ENCODE data around the gene FGF12.

The FGF12 gene

DNA sequence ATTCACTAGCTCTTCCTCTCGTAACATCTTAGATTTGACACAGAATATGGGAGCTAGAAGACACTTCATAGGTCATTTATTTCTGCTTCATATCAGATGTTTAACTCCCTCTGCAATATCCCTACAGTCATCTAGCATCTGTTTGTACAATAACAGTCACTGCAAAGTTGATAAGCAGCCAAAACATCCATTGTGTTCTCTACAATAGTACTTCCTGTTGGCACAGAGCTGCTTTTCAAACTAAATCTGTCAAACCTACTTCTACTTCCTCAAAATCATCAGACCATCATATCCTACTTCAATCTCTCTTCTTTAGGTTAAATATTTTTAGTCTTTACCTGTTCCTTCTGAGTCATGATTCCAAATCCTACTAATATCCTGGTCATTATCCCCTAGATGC lies 233.2 kb downstream of the FGF12 start:
- no peak for DNase-seq (ENCODE audit: low read depth)

DNA sequence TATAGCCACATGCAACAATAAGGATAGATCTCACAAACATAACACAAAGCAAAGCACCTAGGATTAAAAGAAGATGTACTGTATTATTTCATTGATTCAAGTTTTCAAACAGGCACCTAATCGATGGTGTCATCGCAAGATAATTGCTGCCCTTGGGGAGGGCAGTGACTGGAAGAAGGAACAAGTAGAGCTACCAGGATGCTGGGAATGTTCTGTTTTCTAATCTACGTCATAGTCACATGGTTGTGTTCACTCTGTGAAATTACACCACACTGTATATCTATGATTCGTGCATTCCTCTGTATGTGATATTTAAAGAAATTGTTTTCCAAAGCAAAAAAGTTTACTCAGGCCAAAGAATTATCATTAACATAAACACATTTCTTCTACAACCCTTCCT lies 236.6 kb downstream of the FGF12 start:
- no peak for DNase-seq (ENCODE audit: low read depth)

DNA sequence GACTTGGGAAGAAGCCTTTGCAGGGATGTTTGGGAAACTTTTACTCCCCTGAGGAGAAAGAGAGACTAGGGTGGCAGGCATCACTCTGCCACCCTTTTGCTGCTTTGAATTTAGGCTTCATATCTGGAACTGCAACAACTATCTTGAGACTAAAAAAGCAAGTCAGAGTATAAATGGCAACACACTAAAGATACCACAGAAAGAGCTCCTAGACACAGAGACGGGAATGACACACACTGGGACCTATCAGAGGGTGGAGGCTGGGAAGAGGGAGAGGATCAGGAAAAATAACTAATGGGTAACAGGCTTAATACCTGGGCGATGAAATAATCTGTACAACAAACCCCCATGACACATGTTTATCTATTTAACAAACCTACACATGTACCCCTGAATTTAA lies 237.8 kb downstream of the FGF12 start:
- DNase-seq (ENCODE audit: low read depth): no peak

DNA sequence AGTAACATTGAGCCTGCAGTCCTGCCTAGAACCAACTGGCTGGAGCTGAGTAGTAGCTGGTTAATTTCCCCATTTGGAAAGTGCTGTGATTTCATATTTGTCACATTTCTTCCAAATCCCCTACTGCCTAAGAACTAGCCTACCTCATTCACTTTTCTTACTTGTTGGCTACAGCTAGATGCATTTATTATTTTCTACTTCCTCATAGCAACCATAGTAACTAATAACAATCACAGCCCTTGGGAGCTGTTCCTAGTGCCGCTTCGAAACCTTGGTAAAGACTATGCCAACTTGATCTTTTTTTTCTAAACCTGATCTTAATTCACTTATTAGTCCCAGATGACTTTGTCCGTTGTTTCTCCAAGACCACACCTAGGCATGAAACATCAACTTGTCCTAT lies 240.3 kb downstream of the FGF12 start:
- DNase-seq (ENCODE audit: low read depth): no peak

DNA sequence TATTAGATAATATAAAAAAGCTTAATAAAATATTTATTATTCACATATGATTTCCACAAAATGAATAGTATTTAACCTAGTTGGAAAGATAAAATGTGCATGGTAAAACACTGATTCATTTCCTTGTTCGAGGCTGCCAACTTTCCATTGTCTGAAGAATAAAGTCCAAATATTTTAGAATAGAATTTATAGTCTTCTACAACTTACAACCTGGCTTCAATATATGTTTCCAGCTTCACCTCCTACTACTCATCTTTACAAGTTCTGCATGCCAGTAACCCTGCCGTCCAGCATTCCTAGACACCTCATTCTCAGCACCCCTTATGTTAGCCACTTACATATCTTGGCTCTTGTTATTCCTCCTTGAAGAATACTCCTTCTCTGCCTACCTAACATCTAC lies 244.5 kb downstream of the FGF12 start:
- no peak for DNase-seq (ENCODE audit: low read depth)

DNA sequence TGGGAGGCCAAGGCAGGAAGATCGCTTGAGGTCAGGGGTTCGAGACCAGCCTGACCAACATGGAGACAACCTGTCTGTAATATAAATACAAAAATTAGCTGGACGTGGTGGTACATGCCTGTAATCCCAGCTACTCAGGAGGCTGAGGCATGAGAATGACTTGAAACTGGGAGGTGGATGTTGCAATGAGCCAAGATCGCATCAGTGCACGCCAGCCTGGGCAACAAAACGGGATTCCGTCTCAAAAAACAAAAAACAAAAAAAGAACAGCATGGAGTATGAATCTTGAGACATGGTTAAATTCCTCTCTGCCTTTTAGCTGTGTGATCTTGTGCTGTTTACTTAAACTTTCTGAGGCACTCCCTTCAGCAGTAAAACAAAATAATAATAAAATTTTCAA lies 244.9 kb downstream of the FGF12 start:
- peak; percentile 4 for DNase-seq (ENCODE audit: low read depth)

DNA sequence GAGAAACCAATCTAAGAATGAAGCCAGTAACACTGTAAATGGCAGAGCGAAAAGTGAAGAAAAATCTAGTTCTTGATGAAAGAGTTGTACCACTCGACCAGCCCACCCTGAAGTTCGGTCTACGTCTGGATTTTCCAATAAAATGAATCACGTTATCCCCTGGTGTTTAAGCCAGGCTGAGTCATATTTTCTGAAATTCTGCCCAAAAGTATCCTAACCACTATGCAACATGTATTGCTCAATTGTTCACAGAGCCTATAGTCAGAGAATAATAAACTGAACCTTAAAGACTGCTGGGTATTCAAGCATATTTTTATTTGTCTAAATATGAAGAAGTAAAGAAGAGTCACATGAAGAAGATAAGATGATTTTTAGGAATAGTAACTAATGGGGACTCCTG lies 245.7 kb downstream of the FGF12 start:
- peak; percentile 50 for DNase-seq (ENCODE audit: low read depth)

DNA sequence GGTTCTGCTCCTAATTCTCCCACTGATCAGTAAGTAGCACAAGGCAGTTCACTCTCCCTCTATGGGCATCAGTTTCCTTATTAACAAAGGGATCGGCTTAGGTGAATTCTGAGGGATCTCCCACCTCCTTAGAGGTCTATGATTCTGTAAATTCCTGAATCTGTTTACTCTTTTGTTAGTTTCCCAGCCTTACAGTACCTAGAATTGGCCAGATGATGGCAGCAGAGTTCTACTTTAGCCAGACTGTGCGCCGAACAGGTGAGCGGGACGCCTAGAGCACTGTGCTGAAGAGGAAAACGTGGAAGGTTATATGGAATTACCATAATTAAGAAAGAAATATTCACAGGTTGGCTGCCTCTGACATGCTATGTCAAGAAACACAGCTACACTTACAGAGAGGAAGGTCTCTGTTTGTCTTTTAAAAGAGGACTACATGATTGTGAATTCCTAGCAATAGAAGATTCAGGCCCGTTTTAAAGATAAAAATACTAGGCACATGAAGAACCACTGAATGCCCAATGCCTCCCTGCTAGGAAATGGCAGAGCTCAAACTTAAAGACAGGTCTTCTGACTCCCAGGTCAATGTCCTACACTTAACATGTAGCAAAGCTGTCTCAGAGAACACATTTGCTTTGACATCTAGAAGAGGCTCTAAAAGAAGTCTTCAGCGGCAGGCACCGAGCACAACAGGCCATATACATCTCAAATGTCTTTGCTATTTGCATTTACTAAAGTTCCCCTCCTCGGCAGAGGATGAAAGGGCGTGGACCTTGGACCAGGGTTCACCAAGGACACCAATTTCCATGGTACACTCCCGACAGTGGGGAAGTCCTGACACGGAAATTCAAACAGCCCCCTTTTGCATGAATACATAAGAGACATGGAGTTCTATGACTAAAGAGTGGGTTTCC lies 259.9 kb downstream of the FGF12 start:
- DNase-seq (ENCODE audit: low read depth): peak; percentile 17

DNA sequence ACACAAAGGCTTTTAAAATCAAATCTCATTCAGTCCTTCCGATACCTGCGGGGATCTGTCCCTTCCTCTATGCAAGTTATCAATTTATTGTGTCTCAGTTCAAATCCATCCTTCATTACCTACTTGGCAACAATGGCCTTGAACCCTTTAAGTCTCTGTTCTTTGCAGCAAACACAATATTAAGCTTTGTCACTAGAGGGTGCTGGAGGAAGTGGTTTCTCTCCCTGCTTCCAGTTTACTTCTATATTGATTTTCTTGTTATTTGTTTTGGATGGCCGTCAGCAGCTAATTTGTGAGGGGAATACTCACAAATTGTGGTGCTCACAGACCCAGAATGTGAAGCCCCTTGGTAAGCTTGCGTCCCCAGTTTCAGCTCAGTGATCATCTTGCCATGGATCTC lies 278.3 kb downstream of the FGF12 start:
- DNase-seq (ENCODE audit: low read depth): no peak

DNA sequence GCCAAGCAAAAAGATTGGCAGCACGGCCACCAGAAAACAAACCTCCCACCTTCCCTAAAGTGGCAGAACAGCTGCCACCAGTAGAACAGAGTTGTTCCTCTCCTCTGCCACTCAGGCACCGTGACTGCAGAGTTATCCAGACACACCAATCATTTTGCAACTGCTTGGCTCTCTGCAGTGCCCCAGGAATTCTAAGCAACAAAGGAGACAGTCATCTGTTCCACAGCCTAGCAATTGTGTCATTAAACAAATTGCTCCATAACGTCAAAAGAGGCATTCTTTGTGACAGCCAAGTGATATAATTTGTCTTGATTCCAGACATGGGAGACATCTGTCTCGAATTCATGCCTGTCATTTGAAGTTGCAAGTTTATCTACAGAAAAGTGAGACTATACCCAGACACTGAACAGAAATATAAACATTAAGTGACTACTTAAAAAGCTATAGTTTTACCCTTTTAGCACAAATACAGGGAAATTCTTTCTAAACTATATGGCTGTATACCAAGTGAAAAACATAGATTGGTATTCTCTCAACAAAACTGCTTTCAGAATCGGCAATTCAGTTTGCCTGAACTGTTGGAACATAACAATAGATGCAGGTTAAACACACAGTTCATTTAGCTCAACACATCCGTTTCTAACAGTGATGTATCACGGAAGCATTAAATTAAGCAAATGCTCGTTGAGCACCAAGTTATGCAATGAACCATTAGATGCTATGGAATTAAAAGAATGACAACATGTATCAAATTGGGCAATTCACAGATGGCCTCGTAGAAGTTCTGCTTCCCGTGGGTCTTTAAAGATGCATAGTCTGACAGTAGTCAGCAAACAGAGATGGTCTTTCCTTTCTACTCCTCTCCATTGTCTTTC lies 281.3 kb downstream of the FGF12 start:
- DNase-seq (ENCODE audit: low read depth): no peak

DNA sequence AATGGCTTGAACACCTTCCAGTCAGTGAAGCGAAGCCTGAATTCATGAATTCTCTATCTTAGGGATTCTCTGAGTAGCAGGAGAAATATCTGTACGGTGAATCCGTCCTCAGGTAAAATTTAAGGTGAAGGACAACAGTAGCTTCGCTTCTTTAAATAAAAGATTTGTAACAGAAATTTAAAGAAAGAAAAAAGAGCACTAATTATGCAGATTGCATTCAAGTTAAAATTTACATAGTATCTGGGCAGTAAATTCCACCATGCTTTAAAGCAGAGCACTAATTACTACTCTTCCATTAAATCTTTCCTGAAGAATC lies 282.6 kb downstream of the FGF12 start:
- no peak for DNase-seq (ENCODE audit: low read depth)

DNA sequence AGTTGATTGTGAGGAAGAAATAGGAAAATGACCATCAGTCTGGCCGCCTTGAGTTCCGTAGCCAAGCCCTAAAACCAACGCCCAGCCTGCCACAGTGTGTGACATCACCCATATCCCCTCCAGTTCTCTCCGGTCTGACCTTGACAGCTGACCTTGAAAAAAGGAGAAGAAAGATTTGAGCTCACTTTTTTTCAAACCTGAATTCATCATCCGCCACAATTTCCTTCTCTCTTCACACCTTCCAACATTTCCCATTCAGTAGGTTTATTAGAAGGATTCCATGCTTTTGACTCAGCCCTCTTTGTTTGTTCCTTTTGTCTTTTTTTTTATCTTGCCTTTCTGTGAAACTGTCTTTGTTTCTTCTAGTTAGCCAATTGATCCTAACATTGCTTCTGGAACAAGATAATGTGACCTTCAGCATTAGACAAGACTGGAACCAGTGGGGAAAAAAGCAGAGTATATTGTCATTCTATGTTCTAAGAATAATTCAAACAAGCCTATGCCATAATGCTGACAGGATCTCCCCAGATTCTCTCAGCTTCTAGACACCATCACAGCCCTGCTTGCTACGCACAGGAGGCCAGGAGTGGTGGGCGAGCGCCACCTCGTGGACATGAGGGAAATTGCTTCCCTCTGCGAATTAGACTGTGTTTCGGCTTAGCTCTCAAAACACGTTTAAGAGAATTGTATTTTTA lies 283.1 kb downstream of the FGF12 start:
- peak; percentile 31 for DNase-seq (ENCODE audit: low read depth)

DNA sequence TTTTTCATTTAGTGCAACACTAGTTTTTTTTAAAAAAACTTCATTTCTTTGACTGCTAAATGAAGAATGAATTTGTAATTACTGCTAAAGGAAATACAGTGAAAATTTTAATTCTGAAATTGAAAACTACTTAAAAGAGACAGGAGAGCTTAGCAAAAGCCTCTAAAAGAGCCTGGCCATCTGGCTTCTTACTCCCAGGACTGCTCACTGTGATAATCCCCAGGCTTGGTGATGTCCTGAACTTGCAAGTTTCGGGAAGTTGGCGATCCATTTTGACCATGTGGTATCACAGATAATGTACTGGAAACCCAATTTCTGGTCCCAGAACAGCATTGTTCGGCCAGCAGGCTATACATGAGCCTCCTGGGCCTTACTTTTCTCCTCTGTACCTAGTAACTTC lies 292.1 kb downstream of the FGF12 start:
- DNase-seq (ENCODE audit: low read depth): no peak

DNA sequence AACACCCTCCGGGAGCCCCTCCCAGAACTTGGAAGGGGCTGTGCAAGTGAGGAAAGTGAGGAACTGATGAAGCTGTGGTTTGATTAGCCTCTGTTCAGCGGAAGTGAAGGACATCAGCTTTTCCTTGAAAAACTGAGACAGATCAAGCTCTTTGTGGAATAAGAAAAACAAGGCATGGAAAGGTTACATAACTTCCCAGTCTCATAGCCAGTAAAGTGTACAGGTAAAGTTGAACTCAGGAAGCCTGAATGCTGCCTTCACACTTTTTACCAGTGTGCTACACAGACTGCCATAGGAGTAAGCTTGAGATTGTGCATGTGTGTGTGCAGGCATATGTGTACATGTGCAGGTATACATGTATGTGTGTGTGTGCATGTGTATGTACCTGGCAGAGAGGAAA lies 293.2 kb downstream of the FGF12 start:
- DNase-seq (ENCODE audit: low read depth): no peak

DNA sequence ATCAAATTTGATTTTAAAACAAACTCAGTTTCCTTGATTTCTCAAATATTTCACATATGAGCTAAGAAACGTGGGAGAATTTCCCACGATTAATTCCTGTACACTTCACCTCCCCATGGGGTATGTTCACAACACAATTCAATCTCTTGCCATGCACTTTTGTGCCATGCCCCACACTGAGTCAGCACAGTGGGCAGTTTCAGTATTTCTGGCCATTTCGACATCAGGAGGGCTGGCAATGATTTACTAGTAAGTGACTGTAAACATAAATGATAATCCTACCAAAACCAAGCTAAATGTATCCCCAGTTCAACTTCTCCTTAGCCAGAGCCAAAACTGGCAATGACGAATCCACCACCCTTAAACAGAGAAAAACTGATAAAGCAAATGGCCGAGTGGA lies 293.6 kb downstream of the FGF12 start:
- DNase-seq (ENCODE audit: low read depth): no peak

DNA sequence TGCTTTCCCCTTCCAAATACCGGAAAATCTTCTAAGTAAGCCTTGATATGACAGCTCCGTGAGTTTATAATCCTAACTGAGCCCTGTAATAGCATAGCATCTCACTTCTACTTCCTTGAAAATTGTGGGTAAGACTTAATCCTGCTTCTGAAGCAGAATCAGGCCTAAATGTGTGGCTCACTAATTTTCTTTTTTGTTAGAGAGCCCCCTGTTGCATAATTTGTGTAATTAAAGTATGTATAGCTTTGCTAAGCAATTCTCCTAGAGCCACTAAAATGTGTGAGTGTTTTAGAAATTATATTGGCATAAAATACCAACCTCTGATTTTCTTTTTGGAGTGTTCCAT lies 304.4 kb downstream of the FGF12 start:
- no peak for DNase-seq (ENCODE audit: low read depth)

DNA sequence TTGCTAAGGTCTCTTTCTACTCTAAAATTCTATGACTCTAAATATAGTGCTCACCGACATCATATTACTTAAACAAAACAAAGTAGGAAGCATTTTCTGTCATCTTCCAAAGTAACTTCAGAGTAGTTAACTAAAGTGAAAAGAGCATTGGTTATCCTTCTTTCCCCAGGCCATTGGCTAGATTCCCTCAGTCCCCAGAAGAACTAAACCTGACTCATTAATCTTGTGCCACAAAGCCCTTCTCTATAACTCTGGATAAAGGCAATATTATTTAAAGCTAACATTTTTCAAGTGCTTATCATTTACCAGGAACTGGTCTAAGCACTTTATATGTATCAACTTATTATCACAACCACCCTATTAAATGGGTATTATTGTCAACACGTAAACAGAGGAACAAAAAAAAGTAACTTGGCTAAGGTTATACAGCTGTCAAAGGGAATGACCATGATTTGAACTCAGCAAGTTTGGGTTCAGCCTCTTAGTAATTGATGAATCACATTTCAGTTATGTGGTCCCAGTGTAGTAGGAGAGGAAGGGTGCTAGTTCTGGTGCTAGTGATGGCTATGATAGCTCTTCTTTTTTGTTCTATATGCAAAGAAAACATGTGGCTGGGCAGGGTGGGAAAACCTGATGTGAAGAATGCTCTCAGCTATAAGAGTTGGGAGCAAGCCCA lies 304.9 kb downstream of the FGF12 start:
- no peak for DNase-seq (ENCODE audit: low read depth)

DNA sequence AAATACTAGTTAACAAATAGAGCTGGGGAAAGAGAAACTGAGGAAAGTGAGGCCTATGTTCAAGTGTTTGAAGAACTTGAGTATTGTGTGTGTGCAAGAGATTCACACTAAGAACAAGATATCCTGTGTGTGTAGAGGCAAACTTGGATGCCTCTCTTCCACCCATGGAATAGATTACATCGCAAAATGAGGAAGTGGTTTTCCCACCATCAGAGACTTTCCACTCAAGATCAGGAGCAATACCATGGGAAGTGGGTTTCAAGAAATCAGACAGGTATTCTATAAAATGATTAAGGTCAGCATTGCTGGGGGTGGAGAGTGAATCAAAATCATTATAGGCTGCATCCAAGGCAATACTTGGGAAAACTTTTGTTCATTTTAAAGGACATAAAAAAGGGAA lies 308.0 kb downstream of the FGF12 start:
- DNase-seq (ENCODE audit: low read depth): no peak

DNA sequence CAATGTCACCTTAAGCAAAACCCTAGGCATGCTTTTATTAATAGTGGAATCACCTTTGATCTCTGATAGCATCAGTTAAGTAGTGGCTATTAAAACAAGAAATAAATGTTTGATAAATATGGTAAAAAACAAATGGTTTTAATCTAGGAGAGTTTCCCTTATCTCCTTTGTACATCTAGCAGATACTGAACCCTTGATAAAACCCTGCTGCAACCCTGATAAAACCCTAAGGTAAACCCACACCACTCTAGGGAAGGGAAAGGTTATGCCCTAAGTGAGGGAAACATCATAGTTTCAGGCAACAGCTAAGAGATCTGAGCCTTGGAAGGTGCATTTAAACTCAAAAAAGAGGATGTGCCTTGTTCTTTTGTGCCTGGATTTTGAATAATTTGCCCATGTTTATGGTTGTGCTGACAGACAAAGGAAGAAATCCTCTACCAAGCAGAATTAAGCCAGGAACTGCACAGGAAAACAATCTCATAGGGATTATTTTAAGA lies 309.7 kb downstream of the FGF12 start:
- DNase-seq (ENCODE audit: low read depth): no peak

DNA sequence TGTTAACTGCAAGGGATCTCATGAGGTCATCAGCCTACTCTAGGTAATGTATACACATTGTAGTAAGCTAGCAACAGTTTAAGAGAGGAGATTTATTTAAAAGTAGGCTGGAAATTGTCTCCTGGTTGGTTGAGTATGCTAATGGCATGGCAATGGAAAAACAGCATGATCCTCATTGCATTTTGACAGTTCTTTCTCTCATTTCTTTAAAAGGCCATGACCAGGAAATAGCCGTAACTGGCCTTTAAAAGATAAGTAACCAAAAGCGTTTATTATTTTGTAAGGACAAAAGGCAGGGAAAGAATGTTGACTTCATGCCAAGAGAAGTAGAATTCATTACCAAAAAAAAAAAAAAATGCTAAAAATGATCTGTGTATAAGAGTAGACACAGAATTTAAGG lies 310.3 kb downstream of the FGF12 start:
- DNase-seq (ENCODE audit: low read depth): no peak

DNA sequence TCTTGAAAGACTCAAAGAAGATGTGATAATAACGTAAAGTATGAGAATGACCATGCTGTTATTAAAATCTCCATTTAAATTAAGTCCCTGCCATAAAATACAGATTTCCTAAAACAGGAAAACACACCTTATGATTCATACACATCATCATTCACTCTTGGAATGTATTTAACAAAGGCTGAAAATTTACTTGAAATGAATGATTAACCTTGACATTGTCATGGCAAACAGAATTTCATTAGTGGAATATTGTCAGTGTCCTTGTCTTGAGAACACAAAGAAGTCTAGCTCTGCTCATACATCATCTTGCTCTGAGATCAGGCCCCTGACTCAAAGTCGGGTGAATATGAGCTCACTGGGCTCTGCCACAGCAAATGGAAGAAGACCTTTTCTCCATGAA lies 313.9 kb downstream of the FGF12 start:
- DNase-seq (ENCODE audit: low read depth): no peak

DNA sequence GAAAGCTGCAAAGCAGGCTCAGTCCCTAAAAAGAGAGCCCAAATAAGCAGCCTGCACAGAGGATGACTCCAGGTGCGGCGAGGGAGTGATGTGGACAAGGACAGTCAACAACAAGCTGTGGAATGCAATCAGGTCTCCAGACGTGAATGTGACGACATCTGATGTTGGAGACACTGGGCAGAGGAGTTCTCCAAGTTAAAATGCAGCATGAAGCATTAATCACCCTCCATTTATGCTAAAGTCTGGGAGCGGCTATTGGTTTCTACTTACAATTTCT lies 316.7 kb downstream of the FGF12 start:
- DNase-seq (ENCODE audit: low read depth): no peak

All from fibroblast of the conjunctiva (primary cell).